Neural cell (in vitro differentiated cells): ENCODE measurements around the gene KCNJ4. TPM values are rescaled to one million over a fixed set of nuclear protein-coding genes. Genes with fewer than 3 reads are reported as not detected.

Experiments
- H2AFZ ChIP-seq: fragments of 200-600, 300-800 bp; sonication (generic), shearing (Covaris generic); 2 replicates; pipeline ENCODE4 v1.6.0; 2014; ENCODE audit warnings: low read depth, mild to moderate bottlenecking, antibody characterized with exemption, low read length, moderate library complexity
- H3F3A ChIP-seq: fragments of 200-600 bp; shearing (Covaris generic); 2 replicates; pipeline ENCODE4 v1.6.1; 2016; ENCODE audit warnings: mild to moderate bottlenecking, moderate library complexity, mixed read lengths, antibody characterized with exemption, low read length; ENCODE audit not compliant: insufficient read depth, poor library complexity, severe bottlenecking
- H3K27ac ChIP-seq: fragments of 200-600, 300-800 bp; sonication (generic), shearing (Covaris generic); 2 replicates; pipeline ENCODE4 v1.5.1; 2014; ENCODE audit warnings: mild to moderate bottlenecking, low read length, moderate library complexity
- H3K27me3 ChIP-seq: fragments of 300-800, 200-600 bp; sonication (generic), shearing (Covaris generic); 2 replicates; pipeline ENCODE4 v1.6.0; 2014; ENCODE audit warnings: mild to moderate bottlenecking, low read depth, low read length, moderate library complexity; ENCODE audit not compliant: insufficient read depth
- H3K36me3 ChIP-seq: fragments of 300-800, 200-600 bp; sonication (generic), shearing (Covaris generic); 2 replicates; pipeline ENCODE4 v1.5.1; 2014; ENCODE audit warnings: mild to moderate bottlenecking, antibody characterized with exemption, low read length, moderate library complexity; ENCODE audit not compliant: insufficient read depth
- H3K4me2 ChIP-seq: fragments of 300-800, 200-600 bp; sonication (generic), shearing (Covaris generic); 2 replicates; pipeline ENCODE4 v1.6.0; 2014; ENCODE audit warnings: mild to moderate bottlenecking, low read length
- H3K4me3 ChIP-seq: fragments of 300-800, 200-600 bp; sonication (generic), shearing (Covaris generic); 2 replicates; pipeline ENCODE4 v1.5.1; 2014; ENCODE audit warnings: mild to moderate bottlenecking, low read length, moderate library complexity
- H3K79me2 ChIP-seq: fragments of 200-600 bp; shearing (Covaris generic); replicated peaks from 2 replicates; pipeline ENCODE4 v1.6.0; 2014; ENCODE audit warnings: mild to moderate bottlenecking, low read length, moderate library complexity; ENCODE audit not compliant: insufficient read depth
- H3K9ac ChIP-seq: fragments of 300-800, 200-600 bp; sonication (generic), shearing (Covaris generic); 2 replicates; pipeline ENCODE4 v1.6.1; 2016; ENCODE audit warnings: mild to moderate bottlenecking, low read length, mixed read lengths
- H3K9me2 ChIP-seq: fragments of 200-600 bp; shearing (Covaris generic); 2 replicates; pipeline ENCODE4 v1.6.1; 2016; ENCODE audit warnings: mild to moderate bottlenecking, low read length, mixed read lengths; ENCODE audit not compliant: insufficient read depth
- H3K9me3 ChIP-seq: fragments of 200-600, 300-800 bp; sonication (generic), shearing (Covaris generic); 2 replicates; pipeline ENCODE4 v1.6.1; 2016; ENCODE audit warnings: mild to moderate bottlenecking, mixed run types, low read length, moderate library complexity, mixed read lengths
- H4K20me1 ChIP-seq: fragments of 200-600 bp; shearing (Covaris generic); 2 replicates; pipeline ENCODE4 v1.6.1; 2016; ENCODE audit warnings: mild to moderate bottlenecking, mixed run types; ENCODE audit not compliant: insufficient read depth
- EP300 ChIP-seq: fragments of 450-650 bp; conservative IDR thresholded peaks from 2 replicates; pipeline ENCODE4 v1.6.1; 2014; ENCODE audit warnings: antibody characterized with exemption, mild to moderate bottlenecking, moderate library complexity; ENCODE audit not compliant: poor library complexity, severe bottlenecking
- EZH2 ChIP-seq: fragments of 200-600, 300-800 bp; shearing (Covaris generic), sonication (generic); IDR thresholded peaks from 2 replicates; pipeline ENCODE4 v1.6.1; 2014; ENCODE audit warnings: antibody characterized with exemption, low read length, borderline replicate concordance, mild to moderate bottlenecking; ENCODE audit not compliant: insufficient read depth, poor library complexity, severe bottlenecking
- MXI1 ChIP-seq: fragments of 450-650 bp; conservative IDR thresholded peaks from 2 replicates; pipeline ENCODE4 v1.6.1; 2014; ENCODE audit warnings: antibody characterized with exemption, mild to moderate bottlenecking; ENCODE audit not compliant: poor library complexity, severe bottlenecking
- POLR2AphosphoS5 ChIP-seq: IDR thresholded peaks from 2 replicates; pipeline ENCODE4 v1.6.1; 2012
- RAD21 ChIP-seq: fragments of 450-650 bp; conservative IDR thresholded peaks from 2 replicates; pipeline ENCODE4 v1.6.1; 2014; ENCODE audit warnings: antibody characterized with exemption, mild to moderate bottlenecking, moderate library complexity
- SMC3 ChIP-seq: fragments of 450-650 bp; conservative IDR thresholded peaks from 2 replicates; pipeline ENCODE4 v1.6.1; 2014; ENCODE audit warnings: antibody characterized with exemption, mild to moderate bottlenecking, moderate library complexity; ENCODE audit not compliant: poor library complexity
- TAF1 ChIP-seq: IDR thresholded peaks from 2 replicates; pipeline ENCODE4 v1.6.1; 2012; ENCODE audit warnings: low read depth
- polyA plus RNA-seq: library from polyadenylated mRNA; depleted of rRNA; stranded (reverse); fragments of >200 nt; gene quantifications from 2 replicates; pipeline ENCODE4 v1.2.3, GENCODE V29; 2014
- TF ChIP-seq, protein P1 (sequence below): fragments of 450-650 bp; IDR thresholded peaks from 2 replicates; pipeline ENCODE4 v1.5.1; 2014; ENCODE audit warnings: antibody characterized with exemption, mild to moderate bottlenecking, moderate library complexity; ENCODE audit not compliant: poor library complexity, severe bottlenecking
- TF ChIP-seq, protein P2 (sequence below): IDR thresholded peaks from 2 replicates; pipeline ENCODE4 v1.6.1; 2012; ENCODE audit warnings: borderline replicate concordance

The KCNJ4 gene
- polyA plus RNA-seq, 1 donor from 2014 or later = 1.7 TPM

DNA sequence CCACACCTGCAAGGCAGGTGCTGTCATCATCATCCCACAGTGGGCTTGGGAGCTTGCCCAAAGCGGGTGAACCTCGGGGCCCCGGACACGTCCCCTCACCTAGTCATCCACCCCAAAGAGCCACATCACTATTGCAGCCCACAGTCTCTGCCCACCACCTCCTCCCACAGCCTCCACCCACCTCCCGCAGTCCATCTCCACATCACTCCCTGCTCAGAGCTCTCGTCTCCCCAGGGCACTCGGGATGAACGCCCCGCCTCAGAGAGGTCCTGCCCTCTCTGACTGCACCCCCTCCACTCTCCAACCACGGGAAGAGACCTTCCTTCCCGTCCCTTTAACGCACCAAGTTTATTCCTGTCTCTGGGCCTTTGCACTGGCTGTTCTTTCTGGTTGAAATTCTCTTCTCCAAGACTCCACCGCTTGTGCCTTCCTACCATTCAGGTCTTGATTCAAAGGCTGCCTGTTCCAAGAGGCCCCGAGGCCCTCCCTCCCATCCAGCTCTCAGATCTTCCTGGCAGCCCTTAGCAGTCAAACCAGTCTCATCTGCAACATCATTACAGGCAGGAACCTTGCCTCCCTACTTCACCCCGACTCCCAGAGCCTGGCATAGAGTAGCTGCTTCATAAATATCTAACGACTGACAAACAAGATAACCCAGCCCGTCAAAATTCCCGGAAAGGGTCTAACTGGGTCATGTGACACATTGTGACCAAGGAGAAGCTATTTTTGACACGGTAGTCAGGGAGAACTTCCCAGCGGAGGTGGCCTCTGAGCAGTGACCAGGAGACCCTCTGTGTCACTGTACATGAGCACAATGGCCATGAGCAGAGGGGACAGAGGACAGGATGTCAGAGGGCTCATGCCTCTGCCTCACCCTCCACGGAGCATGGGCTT is 11.1 kb downstream of the KCNJ4 start:
- H3K27me3 ChIP-seq = no peaks in the 10 kb centered on the region
- H3K9me3 ChIP-seq = no peaks in the 10 kb centered on the region
- TF ChIP-seq EP300 (no peak), RAD21 (no peak), MXI1 (no peak), SMC3 (no peak), POLR2AphosphoS5 (no peak), EZH2 (no peak), TAF1 (no peak)
- TF ChIP-seq, protein P1, sequence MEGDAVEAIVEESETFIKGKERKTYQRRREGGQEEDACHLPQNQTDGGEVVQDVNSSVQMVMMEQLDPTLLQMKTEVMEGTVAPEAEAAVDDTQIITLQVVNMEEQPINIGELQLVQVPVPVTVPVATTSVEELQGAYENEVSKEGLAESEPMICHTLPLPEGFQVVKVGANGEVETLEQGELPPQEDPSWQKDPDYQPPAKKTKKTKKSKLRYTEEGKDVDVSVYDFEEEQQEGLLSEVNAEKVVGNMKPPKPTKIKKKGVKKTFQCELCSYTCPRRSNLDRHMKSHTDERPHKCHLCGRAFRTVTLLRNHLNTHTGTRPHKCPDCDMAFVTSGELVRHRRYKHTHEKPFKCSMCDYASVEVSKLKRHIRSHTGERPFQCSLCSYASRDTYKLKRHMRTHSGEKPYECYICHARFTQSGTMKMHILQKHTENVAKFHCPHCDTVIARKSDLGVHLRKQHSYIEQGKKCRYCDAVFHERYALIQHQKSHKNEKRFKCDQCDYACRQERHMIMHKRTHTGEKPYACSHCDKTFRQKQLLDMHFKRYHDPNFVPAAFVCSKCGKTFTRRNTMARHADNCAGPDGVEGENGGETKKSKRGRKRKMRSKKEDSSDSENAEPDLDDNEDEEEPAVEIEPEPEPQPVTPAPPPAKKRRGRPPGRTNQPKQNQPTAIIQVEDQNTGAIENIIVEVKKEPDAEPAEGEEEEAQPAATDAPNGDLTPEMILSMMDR = no peak
- TF ChIP-seq, protein P2, sequence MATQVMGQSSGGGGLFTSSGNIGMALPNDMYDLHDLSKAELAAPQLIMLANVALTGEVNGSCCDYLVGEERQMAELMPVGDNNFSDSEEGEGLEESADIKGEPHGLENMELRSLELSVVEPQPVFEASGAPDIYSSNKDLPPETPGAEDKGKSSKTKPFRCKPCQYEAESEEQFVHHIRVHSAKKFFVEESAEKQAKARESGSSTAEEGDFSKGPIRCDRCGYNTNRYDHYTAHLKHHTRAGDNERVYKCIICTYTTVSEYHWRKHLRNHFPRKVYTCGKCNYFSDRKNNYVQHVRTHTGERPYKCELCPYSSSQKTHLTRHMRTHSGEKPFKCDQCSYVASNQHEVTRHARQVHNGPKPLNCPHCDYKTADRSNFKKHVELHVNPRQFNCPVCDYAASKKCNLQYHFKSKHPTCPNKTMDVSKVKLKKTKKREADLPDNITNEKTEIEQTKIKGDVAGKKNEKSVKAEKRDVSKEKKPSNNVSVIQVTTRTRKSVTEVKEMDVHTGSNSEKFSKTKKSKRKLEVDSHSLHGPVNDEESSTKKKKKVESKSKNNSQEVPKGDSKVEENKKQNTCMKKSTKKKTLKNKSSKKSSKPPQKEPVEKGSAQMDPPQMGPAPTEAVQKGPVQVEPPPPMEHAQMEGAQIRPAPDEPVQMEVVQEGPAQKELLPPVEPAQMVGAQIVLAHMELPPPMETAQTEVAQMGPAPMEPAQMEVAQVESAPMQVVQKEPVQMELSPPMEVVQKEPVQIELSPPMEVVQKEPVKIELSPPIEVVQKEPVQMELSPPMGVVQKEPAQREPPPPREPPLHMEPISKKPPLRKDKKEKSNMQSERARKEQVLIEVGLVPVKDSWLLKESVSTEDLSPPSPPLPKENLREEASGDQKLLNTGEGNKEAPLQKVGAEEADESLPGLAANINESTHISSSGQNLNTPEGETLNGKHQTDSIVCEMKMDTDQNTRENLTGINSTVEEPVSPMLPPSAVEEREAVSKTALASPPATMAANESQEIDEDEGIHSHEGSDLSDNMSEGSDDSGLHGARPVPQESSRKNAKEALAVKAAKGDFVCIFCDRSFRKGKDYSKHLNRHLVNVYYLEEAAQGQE = no peak
- no peaks in the 10 kb centered on the region for H4K20me1 ChIP-seq
- H3F3A ChIP-seq = no peaks in the 10 kb centered on the region
- no peak overlapping the region for H2AFZ ChIP-seq
- no peaks in the 10 kb centered on the region for H3K36me3 ChIP-seq
- no peaks in the 10 kb centered on the region for H3K9me2 ChIP-seq
- H3K27ac ChIP-seq = no peak overlapping the region
- no peak overlapping the region for H3K4me3 ChIP-seq
- no peaks in the 10 kb centered on the region for H3K79me2 ChIP-seq
- H3K9ac ChIP-seq = no peak overlapping the region
- no peak overlapping the region for H3K4me2 ChIP-seq

DNA sequence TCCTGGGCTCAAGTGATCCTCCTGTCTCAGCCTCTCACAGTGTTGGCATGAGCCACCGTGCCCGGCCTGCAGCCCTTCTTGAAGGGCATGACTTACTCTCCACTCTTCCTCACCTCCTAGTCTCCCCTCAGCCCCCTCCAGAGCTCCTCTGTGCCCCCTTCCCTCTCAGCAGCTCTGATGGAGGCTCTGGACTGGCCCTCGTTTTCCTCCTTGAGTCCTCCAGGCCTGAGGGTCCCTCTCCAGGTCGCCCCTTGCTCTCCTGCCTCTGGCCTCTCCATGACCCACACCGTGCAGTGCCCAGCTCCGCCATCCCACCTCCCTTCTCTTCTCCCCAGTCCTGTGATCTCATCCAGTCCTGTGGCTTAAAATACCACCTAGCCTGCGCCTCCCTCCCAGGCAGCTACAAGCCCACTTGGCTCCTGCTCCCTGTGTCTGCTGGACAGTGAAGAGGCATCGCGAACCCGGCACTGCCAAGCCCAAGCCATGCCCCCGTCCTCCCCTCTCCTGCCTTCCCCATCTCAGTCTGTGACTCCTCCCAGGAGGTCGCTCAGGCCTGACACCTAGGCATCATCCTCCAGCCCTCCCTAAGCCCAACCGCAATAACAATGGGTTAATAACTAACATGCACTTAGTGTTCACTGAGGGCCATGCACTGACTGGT is 11.9 kb downstream of the KCNJ4 start:
- Histone ChIP-seq H3K9ac (no peak overlapping the region), H4K20me1 (no peaks in the 10 kb centered on the region), H3K4me3 (no peak overlapping the region), H3K27ac (no peak overlapping the region), H3K36me3 (no peaks in the 10 kb centered on the region), H3K4me2 (no peak overlapping the region), H3K79me2 (no peaks in the 10 kb centered on the region), H3K9me3 (no peaks in the 10 kb centered on the region), H2AFZ (no peak overlapping the region), H3K9me2 (no peaks in the 10 kb centered on the region), H3F3A (no peaks in the 10 kb centered on the region), H3K27me3 (no peaks in the 10 kb centered on the region)
- TF ChIP-seq SMC3 = no peak
- TF ChIP-seq MXI1 = no peak
- no peak for TF ChIP-seq POLR2AphosphoS5
- TF ChIP-seq TAF1 = no peak
- TF ChIP-seq EP300 = no peak
- TF ChIP-seq, protein P2 = no peak
- TF ChIP-seq EZH2 = no peak
- no peak for TF ChIP-seq RAD21
